A673 (cell line): ENCODE results near the gene TMTC2. TPM values are rescaled to one million over a fixed set of nuclear protein-coding genes. Genes with fewer than 3 reads are reported as not detected.

Source experiments
- BruUV-seq: library from RNA; stranded (reverse); fragments of 400-500 nt; replicated peaks from 2 replicates; lab custom pipeline; 2021; lab: Mats Ljungman, UMichigan
- CTCF ChIA-PET: fragments of 300-600 bp; sonication (Branson Sonifier 250); formaldehyde crosslinking; loops from one replicate; lab custom pipeline; 2022; ENCODE audit warnings: antibody characterized with exemption; lab: Charles Lee
- POLR2A ChIA-PET: fragments of 300-600 bp; sonication (Branson Sonifier 250); formaldehyde crosslinking; loops from one replicate; lab custom pipeline; 2022; ENCODE audit warnings: antibody characterized with exemption; ENCODE audit not compliant: low non-redundant PET; lab: Charles Lee
- DNase-seq: peaks from one replicate; pipeline ENCODE4 v3.0.0-alpha.2; 2015; ENCODE audit warnings: low spot score
- H3K27ac ChIP-seq: fragments of 200-600 bp; sonication (generic); 2 replicates; pipeline ENCODE4 v1.5.1; 2016; ENCODE audit warnings: mixed run types, low read depth, mild to moderate bottlenecking, mixed read lengths, antibody characterized with exemption, low read length; ENCODE audit not compliant: poor library complexity, severe bottlenecking
- H3K27me3 ChIP-seq: fragments of 200-600 bp; sonication (generic); replicated peaks from 2 replicates; pipeline ENCODE4 v1.6.1; 2017; ENCODE audit warnings: mixed run types, low read depth, mild to moderate bottlenecking, mixed read lengths, antibody characterized with exemption, low read length; ENCODE audit not compliant: insufficient read depth, poor library complexity
- H3K36me3 ChIP-seq: fragments of 200-600 bp; sonication (generic); 2 replicates; pipeline ENCODE4 v1.6.1; 2016; ENCODE audit warnings: mixed run types, mild to moderate bottlenecking, mixed read lengths, antibody characterized with exemption, low read length; ENCODE audit not compliant: insufficient read depth, poor library complexity, severe bottlenecking
- H3K4me1 ChIP-seq: fragments of 200-600 bp; sonication (generic); 2 replicates; pipeline ENCODE4 v1.6.1; 2017; ENCODE audit warnings: mixed run types, mild to moderate bottlenecking, mixed read lengths, antibody characterized with exemption, low read length; ENCODE audit not compliant: insufficient read depth, poor library complexity, severe bottlenecking
- H3K4me3 ChIP-seq: fragments of 200-600 bp; sonication (generic); 2 replicates; pipeline ENCODE4 v1.5.1; 2016; ENCODE audit warnings: low read depth, mixed run types, mild to moderate bottlenecking, mixed read lengths, low read length; ENCODE audit not compliant: poor library complexity, severe bottlenecking
- H3K9me3 ChIP-seq: fragments of 200-600 bp; sonication (generic); 2 replicates; pipeline ENCODE4 v1.6.1; 2016; ENCODE audit warnings: mixed run types, low read depth, mild to moderate bottlenecking, mixed read lengths, antibody characterized with exemption, low read length; ENCODE audit not compliant: poor library complexity, severe bottlenecking
- CTCF ChIP-seq: fragments of 300-800, 200-600 bp; sonication (generic); conservative IDR thresholded peaks from 2 replicates; pipeline ENCODE4 v1.5.1; 2017; ENCODE audit warnings: low read depth, mild to moderate bottlenecking, antibody characterized with exemption, low read length, moderate library complexity, mixed read lengths
- EZH2 ChIP-seq: fragments of 200-600 bp; sonication (generic); IDR thresholded peaks from 2 replicates; pipeline ENCODE4 v1.6.1; 2017; ENCODE audit warnings: borderline replicate concordance, low read depth, mild to moderate bottlenecking, mixed read lengths, antibody characterized with exemption, low read length; ENCODE audit not compliant: poor library complexity, severe bottlenecking
- intact Hi-C: fragments of 100-400 bp; cut with micrococcal nuclease; formaldehyde crosslinking; loops from one replicate; pipeline ENCODE4 v1.10.0; 2022; ENCODE audit not compliant: unreplicated experiment
- total RNA-seq: library from RNA; stranded (reverse); gene quantifications from 2 replicates; pipeline ENCODE4 v1.2.3, GENCODE V29; 2021

Gene TMTC2
- total RNA-seq, 1 experiment from 2014 or later, result 3.3 TPM

DNA sequence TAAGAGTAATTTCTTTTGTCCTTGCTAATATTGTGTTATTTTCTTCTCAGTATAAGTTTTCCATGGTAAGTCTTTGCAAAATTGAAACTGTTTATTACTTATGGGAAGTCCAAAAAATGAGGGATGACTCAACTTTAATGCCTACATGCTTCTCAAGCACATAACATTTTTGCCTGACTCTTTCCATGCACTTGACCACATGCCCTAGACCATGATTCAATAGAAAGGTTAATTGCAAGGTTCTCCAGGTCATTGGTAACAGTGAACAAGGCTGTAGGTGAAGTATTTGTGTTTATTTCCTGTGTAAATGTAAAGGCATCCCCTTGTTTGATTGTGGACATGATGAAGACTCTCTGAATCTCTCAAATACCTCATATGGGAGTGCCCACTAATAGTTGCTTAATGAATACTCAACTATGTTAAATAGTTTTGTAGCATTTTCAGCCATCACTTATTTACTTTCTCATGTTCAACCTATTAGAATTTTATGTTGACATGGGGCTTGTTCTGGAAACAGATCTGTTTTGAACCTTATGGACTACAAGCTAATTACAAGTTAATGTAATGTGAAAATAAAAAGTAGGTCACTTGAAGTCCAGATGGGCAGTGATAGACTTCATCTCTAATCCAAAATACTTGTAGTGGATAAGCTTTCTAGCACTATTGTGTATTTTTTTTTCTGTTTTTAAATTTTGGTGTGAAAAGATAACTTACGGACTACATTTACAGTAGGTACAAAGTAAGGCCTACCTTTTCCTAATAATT, 131.7 kb downstream of the TMTC2 start:
- Histone ChIP-seq H3K36me3 (no peaks in the 10 kb centered on the region), H3K4me3 (no peak overlapping the region), H3K4me1 (no peaks in the 10 kb centered on the region), H3K27ac (no peak overlapping the region), H3K27me3 (no peaks in the 10 kb centered on the region), H3K9me3 (no peaks in the 10 kb centered on the region)
- intact Hi-C loops, result no loop called here
- BruUV-seq, result no TSS peak
- POLR2A ChIA-PET, result no interaction called here
- CTCF ChIA-PET, result no interaction called here
- no peak for TF ChIP-seq EZH2
- TF ChIP-seq CTCF, result no peak
- DNase-seq, result no peak

GRCh38 chr12:82826505-82826904, 139.8 kb downstream of the TMTC2 start:
- no peaks in the 10 kb centered on the region for H3K36me3 ChIP-seq
- TF ChIP-seq CTCF (no peak), EZH2 (no peak)
- intact Hi-C loops, result no loop called here
- no peak for DNase-seq
- H3K27me3 ChIP-seq, result no peaks in the 10 kb centered on the region
- ChIA-PET POLR2A (no interaction called here), CTCF (no interaction called here)
- no peak overlapping the region for H3K27ac ChIP-seq
- BruUV-seq, result no TSS peak
- H3K4me3 ChIP-seq, result no peak overlapping the region
- H3K4me1 ChIP-seq, result no peaks in the 10 kb centered on the region
- H3K9me3 ChIP-seq, result no peaks in the 10 kb centered on the region

- ChIA-PET CTCF (no interaction called here), POLR2A (no interaction called here)
- intact Hi-C loops, result no loop called here
- H3K27ac ChIP-seq, result no peak overlapping the region
- no peaks in the 10 kb centered on the region for H3K27me3 ChIP-seq
- TF ChIP-seq EZH2 (no peak), CTCF (no peak)
- BruUV-seq, result no TSS peak
- H3K4me1 ChIP-seq, result no peaks in the 10 kb centered on the region
- no peak for DNase-seq
- H3K36me3 ChIP-seq, result no peaks in the 10 kb centered on the region
- no peak overlapping the region for H3K4me3 ChIP-seq
- no peaks in the 10 kb centered on the region for H3K9me3 ChIP-seq
These were observed 145.4 kb downstream of the TMTC2 start for GRCh38 chr12:82832096-82832495.
